Measurements from ENCODE around the gene SLC27A3. TPM values are rescaled to one million over a fixed set of nuclear protein-coding genes. Genes with fewer than 3 reads are reported as not detected.

SLC27A3 gene
- total and polyA plus RNA-seq, 7 donors = 1.6 to 45.7 (median 22.8) TPM

- Histone ChIP-seq H3K4me1 (peaks cover 0 to 38% (median 3%) of the 10 kb centered on the region in 4 donors), H3K9me3 (no peaks in the 10 kb centered on the region), H3K4me3 (no peak overlapping the region), H3K27ac (peak overlapping the region in 2 of 4 donors; percentile 15 to 16), H3K36me3 (peaks cover 9 to 87% (median 26%) of the 10 kb centered on the region in 4 donors), H3K27me3 (no peaks in the 10 kb centered on the region)
- intact Hi-C loops (cut with DNase I) = no loop called here
- DNase-seq = no peak
- TF ChIP-seq POLR2AphosphoS5 (IDR thresholded peaks at IDR 0.05) (no peak), EP300 (IDR thresholded peaks at IDR 0.05) (no peak), CTCF (IDR thresholded peaks at IDR 0.05) (no peak), POLR2A (IDR thresholded peaks at IDR 0.05) (no peak)
- WGBS, 2 donors = 51 to 63% methylated on average over 5 of the region's 5 CpGs
These were observed 32.6 kb upstream of the SLC27A3 start for GRCh38 chr1:153742411-153743142.

GRCh38 chr1:153745417-153745816, 29.8 kb upstream of the SLC27A3 start:
- Histone ChIP-seq H3K27me3 (no peaks in the 10 kb centered on the region), H3K4me3 (no peak overlapping the region), H3K36me3 (peaks cover 8 to 92% (median 31%) of the 10 kb centered on the region in 4 donors), H3K9me3 (no peaks in the 10 kb centered on the region), H3K4me1 (peaks cover 0 to 63% (median 14%) of the 10 kb centered on the region in 4 donors), H3K27ac (peak overlapping the region in 1 of 4 donors; percentile 68)
- intact Hi-C loops (cut with DNase I) = no loop called here
- no peak for TF ChIP-seq POLR2A (IDR thresholded peaks at IDR 0.05)
- TF ChIP-seq EP300 (IDR thresholded peaks at IDR 0.05) = no peak
- no peak for TF ChIP-seq CTCF (IDR thresholded peaks at IDR 0.05)
- 93 to 97% methylated on average over 2 of the region's 2 CpGs for WGBS, 2 donors
- no peak for DNase-seq

- H3K36me3 ChIP-seq = peaks cover 5 to 92% (median 24%) of the 10 kb centered on the region in 4 donors
- intact Hi-C loops (cut with DNase I) = no loop called here
- H3K4me1 ChIP-seq = peaks cover 0 to 63% (median 14%) of the 10 kb centered on the region in 4 donors
- no peaks in the 10 kb centered on the region for H3K9me3 ChIP-seq
- TF ChIP-seq CTCF (IDR thresholded peaks at IDR 0.05) (no peak), EP300 (IDR thresholded peaks at IDR 0.05) (peak in 1 of 4 donors; percentile 44), POLR2AphosphoS5 (IDR thresholded peaks at IDR 0.05) (peak in 2 of 4 donors; percentile 78 to 93), POLR2A (IDR thresholded peaks at IDR 0.05) (no peak)
- WGBS, 2 donors = 95% methylated on average over 13 of the region's 13 CpGs
- peak overlapping the region in 1 of 4 donors; percentile 68 for H3K27ac ChIP-seq
- no peaks in the 10 kb centered on the region for H3K27me3 ChIP-seq
- DNase-seq = no peak
- no peak overlapping the region for H3K4me3 ChIP-seq
These were observed 29.0 kb upstream of the SLC27A3 start for GRCh38 chr1:153746174-153746573.

GRCh38 chr1:153748903-153749302, 26.3 kb upstream of the SLC27A3 start:
- WGBS, 2 donors = 78 to 83% methylated on average over 2 of the region's 2 CpGs
- intact Hi-C loops (cut with DNase I) = loop anchor here (1.0 to 2.0 kb wide), 2 partner anchors 72 to 176 kb away; no protein-coding TSS in a partner anchor
- H3K4me1 ChIP-seq = peaks cover 0 to 60% (median 11%) of the 10 kb centered on the region in 4 donors
- TF ChIP-seq CTCF (IDR thresholded peaks at IDR 0.05) (no peak), POLR2AphosphoS5 (IDR thresholded peaks at IDR 0.05) (no peak), POLR2A (IDR thresholded peaks at IDR 0.05) (no peak), EP300 (IDR thresholded peaks at IDR 0.05) (no peak)
- no peaks in the 10 kb centered on the region for H3K27me3 ChIP-seq
- H3K27ac ChIP-seq = peak overlapping the region in 1 of 4 donors; percentile 68
- no peaks in the 10 kb centered on the region for H3K9me3 ChIP-seq
- H3K4me3 ChIP-seq = no peak overlapping the region
- H3K36me3 ChIP-seq = peaks cover 0 to 92% (median 29%) of the 10 kb centered on the region in 4 donors
- DNase-seq = no peak

Measured in sigmoid colon (tissue), 7 donors.